Mucosa of descending colon (tissue), 3 donors: ENCODE measurements around the gene WDR18. TPM values are rescaled to one million over a fixed set of nuclear protein-coding genes. Genes with fewer than 3 reads are reported as not detected.

Source experiments
- ATAC-seq: fragments of 200-7000 bp; cut with Tn5 transposase; one replicate; pipeline ENCODE4 v1.9.1; 2020; ENCODE audit warnings: mild to moderate bottlenecking, moderate library complexity
- DNase-seq, 3 donors: peaks; one replicate each; pipeline ENCODE4 v3.0.0-alpha.2; 2020
- H3K36me3 ChIP-seq: fragments of 200-600 bp; one replicate; pipeline ENCODE4 v1.8.0; 2021; ENCODE audit warnings: low read depth, mild to moderate bottlenecking
- H3K4me1 ChIP-seq: fragments of 200-600 bp; one replicate; pipeline ENCODE4 v1.8.0; 2021; ENCODE audit warnings: low read depth, mild to moderate bottlenecking
- H3K4me3 ChIP-seq: fragments of 200-600 bp; one replicate; pipeline ENCODE4 v1.8.0; 2021; ENCODE audit warnings: mild to moderate bottlenecking
- H3K9me3 ChIP-seq: fragments of 200-600 bp; one replicate; pipeline ENCODE4 v1.8.0; 2021; ENCODE audit warnings: mild to moderate bottlenecking
- CTCF ChIP-seq: fragments of 200-600 bp; IDR thresholded peaks from one replicate; pipeline ENCODE4 v1.8.0; 2022; ENCODE audit warnings: antibody characterized with exemption, mild to moderate bottlenecking
- intact Hi-C, 2 donors: fragments of 100-400 bp; cut with DNase I in 1 of 2; cut with micrococcal nuclease in 1 of 2; formaldehyde crosslinking; loops; one replicate each; pipeline versions ENCODE4 v1.11.0 to v1.11.1; 2022; cut with DNase I, micrococcal nuclease
- long read RNA-seq, 2 donors: library from polyadenylated mRNA; unstranded; transcript quantifications; one replicate each; pipeline ENCODE4 v2.0.0, GENCODE V29; 2019 to 2021
- total RNA-seq, 3 donors: library from RNA; stranded (reverse); fragmentation: NEBNext Ultra II Directional in 2 of 3; extraction: Animal tissue kit (Norgen Biotek cat#: 25700) in 2 of 3; gene quantifications; one replicate each; pipeline versions ENCODE4 v1.2.1 to v1.2.4, GENCODE V29; 2021 to 2023
- donor health status: DM: no; HTN: no; CAD: no; lungs with moderate emphysema.
- donor health status: DM: no; HTN: no; CAD: no.
- donor health status: DM: no; HTN: yes; CAD: no.

WDR18 gene
- total RNA-seq = 10 to 100 TPM; 23.8 to 42.0 (median 33.0) TPM
- long read RNA-seq, donor 1, transcript WDR18-202 (10 exons, 1,608 nt) = major isoform, 52 of 84 reads
- long read RNA-seq, donor 1, partial matches to known transcripts = 18 of 84 reads
- long read RNA-seq, donor 1, other reads (novel, unspliced or antisense) = 14 of 84 reads
- long read RNA-seq, donor 2, transcript WDR18-202 (10 exons, 1,608 nt) = major isoform, 50 of 56 reads
- long read RNA-seq, donor 2, partial matches to known transcripts = 2 of 56 reads
- long read RNA-seq, donor 2, other reads (novel, unspliced or antisense) = 4 of 56 reads

GRCh38 chr19:984165-984967 lies at the start of gene WDR18:
WDR18 (plus strand) TSS chr19:984345; CDS start chr19:984354, 9 bp downstream.
- DNase-seq (peak; percentile 94 to 95 (median 94)), ATAC-seq (peak; percentile 96)
- TF ChIP-seq CTCF = no peak
- Histone ChIP-seq H3K9me3 (no peaks in the 10 kb centered on the region), H3K4me3 (peak within 1 kb of the TSS; percentile 96), H3K36me3 (no peaks in the 10 kb centered on the region), H3K4me1 (peaks cover 24% of the 10 kb centered on the region)
- intact Hi-C loops = loop anchor here (5.0 to 10.0 kb wide), 2 partner anchors 62 to 130 kb away; partner anchors contain the start of genes CFD (in 1 of the 2) and ELANE (in 1 of the 2)

- Histone ChIP-seq H3K9me3 (no peaks in the 10 kb centered on the region), H3K4me3 (no peak overlapping the region), H3K36me3 (no peaks in the 10 kb centered on the region), H3K4me1 (peaks cover 29% of the 10 kb centered on the region)
- TF ChIP-seq CTCF = no peak
- peak; percentile 85 to 91 (median 91) for DNase-seq
- intact Hi-C loops = no loop called here
- ATAC-seq = peak; percentile 94
These were observed 49.2 kb upstream of the WDR18 start for GRCh38 chr19:934865-935479.

GRCh38 chr19:936175-936546 lies 48.0 kb upstream of the WDR18 start:
- ATAC-seq (no peak), DNase-seq (no peak)
- intact Hi-C loops = no loop called here
- TF ChIP-seq CTCF = no peak
- no peak overlapping the region for H3K4me3 ChIP-seq
- H3K36me3 ChIP-seq = no peaks in the 10 kb centered on the region
- no peaks in the 10 kb centered on the region for H3K9me3 ChIP-seq
- peaks cover 37% of the 10 kb centered on the region for H3K4me1 ChIP-seq

GRCh38 chr19:937259-937694 lies 46.9 kb upstream of the WDR18 start:
- ATAC-seq = no peak
- DNase-seq = no peak
- no peaks in the 10 kb centered on the region for H3K9me3 ChIP-seq
- no peak overlapping the region for H3K4me3 ChIP-seq
- no peaks in the 10 kb centered on the region for H3K36me3 ChIP-seq
- intact Hi-C loops = no loop called here
- H3K4me1 ChIP-seq = peaks cover 48% of the 10 kb centered on the region
- no peak for TF ChIP-seq CTCF

- DNase-seq (no peak), ATAC-seq (no peak)
- no peak overlapping the region for H3K4me3 ChIP-seq
- no peaks in the 10 kb centered on the region for H3K36me3 ChIP-seq
- intact Hi-C loops = no loop called here
- TF ChIP-seq CTCF = no peak
- no peaks in the 10 kb centered on the region for H3K9me3 ChIP-seq
- peaks cover 38% of the 10 kb centered on the region for H3K4me1 ChIP-seq
These were observed 45.8 kb upstream of the WDR18 start for GRCh38 chr19:938233-938923.
